Testis (tissue), 3 donors: ENCODE results near the gene DCP1B. TPM values are rescaled to one million over a fixed set of nuclear protein-coding genes. Genes with fewer than 3 reads are reported as not detected.

Experiments used
- DNase-seq: peaks from one replicate; pipeline ENCODE4 v3.0.0-alpha.2; 2019
- H3K27ac ChIP-seq, 2 donors: fragments of 200-600 bp; sonication (generic); one replicate each; pipeline ENCODE4 v1.5.1; 2019
- H3K27me3 ChIP-seq: fragments of 200-600 bp; sonication (generic); one replicate; pipeline ENCODE4 v1.5.1; 2019
- H3K36me3 ChIP-seq: fragments of 200-600 bp; sonication (generic); one replicate; pipeline ENCODE4 v1.5.1; 2017; ENCODE audit warnings: low read depth; ENCODE audit errors: missing control alignments
- H3K4me1 ChIP-seq: fragments of 200-600 bp; sonication (generic); one replicate; pipeline ENCODE4 v1.5.1; 2019
- H3K4me3 ChIP-seq, 2 donors: fragments of 200-600 bp; sonication (generic); one replicate each; pipeline ENCODE4 v1.5.1; 2017 to 2019
- H3K9me3 ChIP-seq: fragments of 200-600 bp; sonication (generic); one replicate; pipeline ENCODE4 v1.5.1; 2017
- POLR2A ChIP-seq: fragments of 450-650 bp; IDR thresholded peaks from one replicate; pipeline ENCODE4 v1.6.1; 2017; ENCODE audit warnings: antibody characterized with exemption, mild to moderate bottlenecking, moderate library complexity
- WGBS, 2 donors: methylation state at CpG; one replicate each; pipeline ENCODE4 v1.1.5; 2018; 5-methylcytosine and 5-hydroxymethylcytosine counted together
- intact Hi-C: fragments of 100-400 bp; cut with DNase I; formaldehyde crosslinking; loops from one replicate; pipeline ENCODE4 v1.15.1; 2023; ENCODE audit warnings: low total_unique reads
- polyA plus RNA-seq: library from polyadenylated mRNA; stranded (reverse); fragments of 350-450 nt; fragmentation: Illumina TruSeq; extraction: RNeasy Lipid Tissue Mini Kit (QIAGEN cat#74804); gene quantifications from one replicate; pipeline ENCODE4 v1.2.3, GENCODE V29; 2014; ENCODE audit warnings: low read depth, low replicate concordance; ENCODE audit not compliant: insufficient read depth
- total RNA-seq, 2 donors: library from RNA; depleted of rRNA; stranded (reverse); fragments of >200 nt; gene quantifications; one replicate each; pipeline ENCODE4 v1.2.3, GENCODE V29; 2016
- TF ChIP-seq, protein P1 (sequence below), 3 experiments: fragments of 450-650 bp in 2 of 3; fragments of 200-600 bp in 1 of 3; sonication (generic) in 1 of 3; IDR thresholded peaks; one replicate each; pipeline ENCODE4 v1.5.1; 2016 to 2019; ENCODE audit warnings: antibody characterized with exemption in 3 of 3, mild to moderate bottlenecking in 2 of 3, moderate library complexity in 1 of 3

DCP1B gene
- total and polyA plus RNA-seq, 3 donors from 2014 or later = 36.6 to 56.1 (median 40.0) TPM

DNA sequence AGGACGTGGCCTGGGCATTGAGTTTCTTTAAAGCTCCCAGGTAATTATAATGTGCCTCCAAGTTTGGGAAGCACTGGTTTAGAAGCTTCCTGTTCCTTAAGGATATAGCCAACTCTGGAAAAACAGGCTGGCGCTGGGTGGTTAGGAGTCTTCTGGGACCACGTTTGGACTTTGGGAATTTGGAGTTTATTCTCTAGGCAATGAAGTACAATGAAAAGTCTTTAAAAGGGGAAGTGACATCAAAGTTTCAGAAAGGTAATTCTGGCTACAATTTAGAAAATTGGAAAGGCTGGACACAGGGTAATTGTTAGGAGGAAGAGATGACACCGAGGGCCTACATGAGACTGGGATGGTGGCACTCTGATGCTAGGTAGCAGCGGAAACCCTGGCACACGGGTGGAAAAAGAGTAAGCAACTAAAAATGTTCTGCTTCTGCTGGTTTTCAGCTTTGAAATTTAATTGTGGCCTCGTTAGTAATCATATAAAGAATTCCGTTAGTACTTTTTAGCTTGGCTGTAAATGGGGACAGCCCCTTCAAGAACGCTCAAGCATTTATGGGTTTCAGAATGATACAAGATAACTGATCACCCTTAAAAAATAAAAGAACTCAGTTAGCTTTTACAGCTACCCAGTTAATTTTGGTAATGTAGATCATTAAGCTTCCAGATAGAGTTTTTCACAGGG, 12.7 kb upstream of the DCP1B start:
- Histone ChIP-seq H3K9me3 (no peaks in the 10 kb centered on the region), H3K36me3 (no peaks in the 10 kb centered on the region), H3K27ac (no peak overlapping the region), H3K4me1 (peaks cover 2% of the 10 kb centered on the region), H3K4me3 (no peak overlapping the region), H3K27me3 (no peaks in the 10 kb centered on the region)
- intact Hi-C loops = no loop called here
- no peak for DNase-seq
- TF ChIP-seq, protein P1, sequence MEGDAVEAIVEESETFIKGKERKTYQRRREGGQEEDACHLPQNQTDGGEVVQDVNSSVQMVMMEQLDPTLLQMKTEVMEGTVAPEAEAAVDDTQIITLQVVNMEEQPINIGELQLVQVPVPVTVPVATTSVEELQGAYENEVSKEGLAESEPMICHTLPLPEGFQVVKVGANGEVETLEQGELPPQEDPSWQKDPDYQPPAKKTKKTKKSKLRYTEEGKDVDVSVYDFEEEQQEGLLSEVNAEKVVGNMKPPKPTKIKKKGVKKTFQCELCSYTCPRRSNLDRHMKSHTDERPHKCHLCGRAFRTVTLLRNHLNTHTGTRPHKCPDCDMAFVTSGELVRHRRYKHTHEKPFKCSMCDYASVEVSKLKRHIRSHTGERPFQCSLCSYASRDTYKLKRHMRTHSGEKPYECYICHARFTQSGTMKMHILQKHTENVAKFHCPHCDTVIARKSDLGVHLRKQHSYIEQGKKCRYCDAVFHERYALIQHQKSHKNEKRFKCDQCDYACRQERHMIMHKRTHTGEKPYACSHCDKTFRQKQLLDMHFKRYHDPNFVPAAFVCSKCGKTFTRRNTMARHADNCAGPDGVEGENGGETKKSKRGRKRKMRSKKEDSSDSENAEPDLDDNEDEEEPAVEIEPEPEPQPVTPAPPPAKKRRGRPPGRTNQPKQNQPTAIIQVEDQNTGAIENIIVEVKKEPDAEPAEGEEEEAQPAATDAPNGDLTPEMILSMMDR (IDR thresholded peaks at IDR 0.05) = no peak
- no peak for TF ChIP-seq POLR2A
- WGBS, 2 donors = 84 to 90% methylated on average over 9 of the region's 9 CpGs

DNA sequence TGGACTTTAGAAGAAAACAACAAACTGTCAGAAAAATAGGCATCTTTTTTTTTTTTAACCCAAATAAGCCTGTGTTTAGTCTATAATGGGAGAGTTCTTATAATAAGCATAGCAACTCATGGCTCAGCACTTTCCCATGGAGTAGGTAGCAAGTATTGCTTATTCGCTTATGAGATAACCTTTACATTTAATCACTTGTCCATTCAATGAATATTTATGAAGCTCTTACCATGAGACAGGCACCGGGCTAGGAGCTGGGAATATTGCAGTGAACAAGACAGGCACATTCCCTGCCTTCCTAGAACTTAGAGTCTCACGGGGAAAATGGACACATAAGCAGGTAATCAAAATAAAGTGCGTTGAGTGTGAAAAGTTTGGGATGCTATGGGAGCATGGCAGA, 10.0 kb upstream of the DCP1B start:
- Histone ChIP-seq H3K27me3 (no peaks in the 10 kb centered on the region), H3K4me1 (peaks cover 2% of the 10 kb centered on the region), H3K4me3 (no peak overlapping the region), H3K9me3 (no peaks in the 10 kb centered on the region), H3K36me3 (no peaks in the 10 kb centered on the region), H3K27ac (no peak overlapping the region)
- no peak for DNase-seq
- 80 to 84% methylated on average over 4 of the region's 4 CpGs for whole genome bisulfite sequencing, 2 donors
- TF ChIP-seq, protein P1 (IDR thresholded peaks at IDR 0.05) = no peak
- no peak for TF ChIP-seq POLR2A
- intact Hi-C loops = no loop called here

DNA sequence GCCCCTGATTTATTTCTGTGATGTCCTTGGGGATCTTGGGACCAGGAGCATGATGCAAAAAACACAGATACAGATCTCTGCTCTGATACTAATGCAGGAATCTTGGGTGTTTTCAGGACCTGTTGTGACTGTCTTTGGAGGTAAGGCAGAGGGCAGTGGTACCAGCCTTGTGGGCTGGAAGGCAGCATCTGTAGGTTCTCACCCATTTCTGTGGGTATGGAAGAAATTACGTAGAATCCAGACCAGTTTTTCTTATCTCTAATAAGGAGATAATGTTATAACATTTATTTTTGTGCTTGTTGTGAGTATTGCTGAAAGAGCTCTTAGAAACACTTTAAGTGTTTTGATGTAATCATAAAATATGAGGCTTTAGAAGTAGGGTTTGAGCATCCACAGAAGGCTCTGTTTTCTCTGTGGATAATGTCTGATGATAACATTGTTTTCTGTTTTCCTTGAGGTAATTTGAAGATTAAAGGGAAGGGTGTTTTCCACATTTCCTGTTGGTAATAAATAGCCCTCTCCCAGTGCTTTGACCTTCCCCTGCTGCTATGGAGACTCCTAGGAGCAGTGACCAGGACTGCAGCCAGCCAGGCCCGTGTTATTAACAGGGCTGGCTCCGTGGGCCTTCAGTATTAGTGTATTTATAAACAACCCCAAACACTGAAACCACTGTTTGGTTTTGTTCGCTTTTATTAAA, 9.4 kb upstream of the DCP1B start:
- peak; percentile 62 for DNase-seq
- TF ChIP-seq, protein P1 (IDR thresholded peaks at IDR 0.05) = no peak
- TF ChIP-seq POLR2A = no peak
- H3K9me3 ChIP-seq = no peaks in the 10 kb centered on the region
- H3K27me3 ChIP-seq = no peaks in the 10 kb centered on the region
- no peaks in the 10 kb centered on the region for H3K36me3 ChIP-seq
- 22 to 50% methylated on average over 4 of the region's 4 CpGs for WGBS, 2 donors
- peak overlapping the region in 1 of 2 donors; percentile 48 for H3K27ac ChIP-seq
- no peak overlapping the region for H3K4me3 ChIP-seq
- H3K4me1 ChIP-seq = peaks cover under 1% of the 10 kb centered on the region
- intact Hi-C loops = no loop called here

DNA sequence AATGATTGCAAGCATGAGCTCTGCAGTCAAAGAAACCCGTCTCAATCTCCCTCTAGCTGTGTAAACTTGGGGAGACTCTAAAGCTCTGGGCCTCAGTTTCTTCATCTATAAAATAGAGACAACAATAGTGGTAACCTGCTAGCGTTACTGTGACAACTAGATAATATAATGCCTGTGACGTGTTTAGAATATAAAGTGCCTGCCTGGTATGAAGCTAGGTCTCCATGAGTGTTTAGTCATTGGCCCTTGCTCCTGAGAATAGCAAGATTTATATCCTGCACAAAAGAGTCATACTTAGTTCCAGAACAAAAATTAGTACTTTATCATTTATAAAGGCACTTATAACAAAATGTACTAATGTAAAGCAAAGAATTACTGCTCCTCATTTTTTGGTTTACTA, 8.8 kb upstream of the DCP1B start:
- no peaks in the 10 kb centered on the region for H3K9me3 ChIP-seq
- intact Hi-C loops = no loop called here
- no peak for DNase-seq
- no peaks in the 10 kb centered on the region for H3K4me1 ChIP-seq
- H3K4me3 ChIP-seq = no peak overlapping the region
- TF ChIP-seq, protein P1 (IDR thresholded peaks at IDR 0.05) = no peak
- H3K27me3 ChIP-seq = no peaks in the 10 kb centered on the region
- 72 to 82% methylated on average over 3 of the region's 3 CpGs for WGBS, 2 donors
- peak overlapping the region in 1 of 2 donors; percentile 48 for H3K27ac ChIP-seq
- H3K36me3 ChIP-seq = no peaks in the 10 kb centered on the region
